Nephron progenitor cell (in vitro differentiated cells): ENCODE data around the gene SLC27A4.
A peak's percentile ranks its signal among the peaks of the same experiment; 100 is the strongest.

Experiments
- DNase-seq: peaks from one replicate; pipeline ENCODE4 v3.0.0; 2021
- H3K27ac Mint-ChIP-seq: 2 replicates; pipeline ENCODE4 v1.8.0; 2021; ENCODE audit warnings: mild to moderate bottlenecking, moderate library complexity, mixed read lengths
- H3K27me3 Mint-ChIP-seq: 2 replicates; pipeline ENCODE4 v1.8.0; 2021; ENCODE audit warnings: mild to moderate bottlenecking, low read depth, mixed read lengths; ENCODE audit not compliant: poor library complexity
- H3K36me3 Mint-ChIP-seq: 2 replicates; pipeline ENCODE4 v1.8.0; 2021; ENCODE audit warnings: low read depth, mixed read lengths
- H3K4me1 Mint-ChIP-seq: 2 replicates; pipeline ENCODE4 v1.8.0; 2021; ENCODE audit warnings: mixed read lengths
- H3K4me3 Mint-ChIP-seq: 2 replicates; pipeline ENCODE4 v1.8.0; 2021; ENCODE audit warnings: mild to moderate bottlenecking, moderate library complexity, mixed read lengths
- H3K9me3 Mint-ChIP-seq: 2 replicates; pipeline ENCODE4 v1.8.0; 2021; ENCODE audit warnings: mild to moderate bottlenecking, moderate library complexity, mixed read lengths
- TF ChIP-seq, protein P1 (sequence below): fragments of 200-600 bp; sonication (generic); IDR thresholded peaks from 2 replicates; pipeline ENCODE4 v1.5.0; 2021; ENCODE audit warnings: antibody characterized with exemption

The SLC27A4 gene

DNA sequence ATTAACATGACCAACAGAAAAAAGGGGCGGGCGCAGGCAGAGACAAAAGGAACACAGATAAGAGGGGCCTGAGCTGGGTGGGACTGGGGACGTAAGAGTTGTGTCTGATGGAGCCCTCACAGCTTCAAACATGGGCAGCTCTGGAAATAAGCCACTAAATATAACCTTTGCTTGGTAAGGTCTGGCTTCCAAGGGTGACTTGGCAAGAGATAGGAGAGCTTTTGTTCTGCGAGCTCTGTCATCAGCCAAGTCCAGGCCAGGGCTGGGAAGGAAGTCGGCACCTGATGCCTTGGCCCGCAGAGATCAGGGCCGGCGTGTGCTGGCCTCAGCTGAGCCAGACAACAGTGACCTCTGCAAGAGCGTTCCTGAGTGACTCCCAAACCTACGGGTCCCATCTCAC lies 29.9 kb upstream of the SLC27A4 start:
- TF ChIP-seq, protein P1, sequence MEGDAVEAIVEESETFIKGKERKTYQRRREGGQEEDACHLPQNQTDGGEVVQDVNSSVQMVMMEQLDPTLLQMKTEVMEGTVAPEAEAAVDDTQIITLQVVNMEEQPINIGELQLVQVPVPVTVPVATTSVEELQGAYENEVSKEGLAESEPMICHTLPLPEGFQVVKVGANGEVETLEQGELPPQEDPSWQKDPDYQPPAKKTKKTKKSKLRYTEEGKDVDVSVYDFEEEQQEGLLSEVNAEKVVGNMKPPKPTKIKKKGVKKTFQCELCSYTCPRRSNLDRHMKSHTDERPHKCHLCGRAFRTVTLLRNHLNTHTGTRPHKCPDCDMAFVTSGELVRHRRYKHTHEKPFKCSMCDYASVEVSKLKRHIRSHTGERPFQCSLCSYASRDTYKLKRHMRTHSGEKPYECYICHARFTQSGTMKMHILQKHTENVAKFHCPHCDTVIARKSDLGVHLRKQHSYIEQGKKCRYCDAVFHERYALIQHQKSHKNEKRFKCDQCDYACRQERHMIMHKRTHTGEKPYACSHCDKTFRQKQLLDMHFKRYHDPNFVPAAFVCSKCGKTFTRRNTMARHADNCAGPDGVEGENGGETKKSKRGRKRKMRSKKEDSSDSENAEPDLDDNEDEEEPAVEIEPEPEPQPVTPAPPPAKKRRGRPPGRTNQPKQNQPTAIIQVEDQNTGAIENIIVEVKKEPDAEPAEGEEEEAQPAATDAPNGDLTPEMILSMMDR = no peak
- DNase-seq = no peak
- Mint-ChIP-seq H3K36me3 (peaks cover 50% of the 10 kb centered on the region), H3K4me1 (no peaks in the 10 kb centered on the region), H3K9me3 (no peaks in the 10 kb centered on the region), H3K4me3 (no peak overlapping the region), H3K27ac (no peak overlapping the region), H3K27me3 (no peaks in the 10 kb centered on the region)

DNA sequence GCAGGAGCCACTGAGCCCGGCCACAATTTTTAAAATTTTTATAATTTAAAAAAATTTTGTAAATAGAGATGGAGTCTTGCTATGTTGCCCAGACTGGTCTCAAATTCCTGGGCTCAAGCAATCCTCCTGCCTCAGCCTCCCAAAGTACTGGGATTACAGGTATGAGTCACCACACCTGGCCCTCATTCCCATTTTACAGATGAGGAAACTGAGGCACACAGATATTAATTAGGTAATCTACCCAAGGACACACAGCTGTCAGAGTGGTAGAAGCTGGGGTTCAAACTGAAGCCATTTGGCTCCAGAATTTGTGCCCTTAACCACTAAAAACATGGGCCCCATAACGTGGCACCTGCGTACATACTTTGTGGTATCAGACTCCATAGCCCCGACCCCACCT lies 25.6 kb upstream of the SLC27A4 start:
- Mint-ChIP-seq H3K9me3 (no peaks in the 10 kb centered on the region), H3K27me3 (no peaks in the 10 kb centered on the region), H3K4me1 (no peaks in the 10 kb centered on the region), H3K4me3 (no peak overlapping the region), H3K27ac (no peak overlapping the region), H3K36me3 (peaks cover 52% of the 10 kb centered on the region)
- TF ChIP-seq, protein P1 = no peak
- DNase-seq = no peak

DNA sequence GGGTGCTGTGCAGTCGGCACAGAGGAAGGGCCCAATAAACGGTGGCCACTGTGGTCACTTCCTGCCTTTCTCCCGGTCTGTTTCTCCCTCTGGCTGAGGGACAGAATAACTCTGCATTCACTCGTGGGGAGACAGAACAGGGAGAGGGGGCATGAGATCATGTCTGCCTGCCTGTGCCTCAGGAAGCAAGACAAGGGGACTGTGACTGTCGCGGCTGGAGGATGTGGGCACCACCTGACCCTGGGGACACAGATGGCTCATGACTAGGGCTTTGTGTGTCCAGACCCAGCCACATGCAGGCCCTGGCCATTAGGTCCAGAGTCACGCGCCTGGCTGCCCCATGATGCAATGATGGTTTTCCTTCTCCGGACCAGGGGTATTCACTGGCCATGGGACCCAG lies 23.9 kb upstream of the SLC27A4 start:
- Mint-ChIP-seq H3K4me1 (no peaks in the 10 kb centered on the region), H3K27me3 (no peaks in the 10 kb centered on the region), H3K27ac (no peak overlapping the region), H3K4me3 (no peak overlapping the region), H3K9me3 (no peaks in the 10 kb centered on the region), H3K36me3 (peaks cover 40% of the 10 kb centered on the region)
- TF ChIP-seq, protein P1 = no peak
- no peak for DNase-seq

DNA sequence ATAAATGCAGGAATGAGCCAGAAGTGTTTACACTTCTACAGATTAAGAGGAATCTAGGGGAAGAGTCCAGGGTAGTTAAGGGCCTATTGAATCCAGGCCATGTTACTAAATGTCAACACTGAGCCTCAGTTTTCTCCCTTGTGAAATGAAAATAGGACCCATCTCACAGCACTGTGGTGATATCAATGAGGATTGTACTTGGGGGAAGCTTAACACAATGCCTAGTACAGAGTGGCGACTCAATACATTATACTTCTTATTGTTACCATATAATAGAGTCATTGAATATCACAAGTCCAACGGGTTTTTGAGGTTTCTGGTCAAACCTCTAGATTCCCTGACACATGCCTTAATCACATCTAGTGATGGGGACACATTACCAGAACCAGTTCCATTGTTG lies 22.7 kb upstream of the SLC27A4 start:
- DNase-seq = no peak
- no peaks in the 10 kb centered on the region for H3K9me3 Mint-ChIP-seq
- no peak overlapping the region for H3K4me3 Mint-ChIP-seq
- TF ChIP-seq, protein P1 = no peak
- no peaks in the 10 kb centered on the region for H3K27me3 Mint-ChIP-seq
- no peak overlapping the region for H3K27ac Mint-ChIP-seq
- peaks cover 38% of the 10 kb centered on the region for H3K36me3 Mint-ChIP-seq
- no peaks in the 10 kb centered on the region for H3K4me1 Mint-ChIP-seq

DNA sequence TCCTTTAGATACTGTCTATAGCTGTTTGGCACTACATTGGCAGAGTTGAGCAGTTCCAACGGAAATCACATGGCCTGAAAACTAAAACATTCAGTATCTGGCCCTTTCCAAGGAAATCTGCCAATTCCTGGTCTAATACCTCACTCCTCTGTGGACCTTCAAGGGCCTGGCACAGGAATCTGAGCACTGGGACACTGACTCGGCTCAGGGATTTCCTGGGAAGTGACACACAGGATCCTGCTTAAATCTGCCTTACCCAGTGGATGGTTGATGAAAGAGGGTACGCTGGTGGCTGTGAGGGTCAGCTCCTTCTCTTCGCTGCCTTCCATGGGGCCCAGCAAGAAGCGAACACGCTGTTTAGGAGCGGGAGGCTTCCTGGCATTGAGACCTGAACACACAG lies 19.0 kb upstream of the SLC27A4 start:
- Mint-ChIP-seq H3K4me3 (peak overlapping the region; percentile 97), H3K4me1 (peaks cover 19% of the 10 kb centered on the region), H3K27me3 (peaks cover 4% of the 10 kb centered on the region), H3K9me3 (no peaks in the 10 kb centered on the region), H3K27ac (no peak overlapping the region), H3K36me3 (peaks cover 19% of the 10 kb centered on the region)
- DNase-seq = no peak
- TF ChIP-seq, protein P1 = no peak

DNA sequence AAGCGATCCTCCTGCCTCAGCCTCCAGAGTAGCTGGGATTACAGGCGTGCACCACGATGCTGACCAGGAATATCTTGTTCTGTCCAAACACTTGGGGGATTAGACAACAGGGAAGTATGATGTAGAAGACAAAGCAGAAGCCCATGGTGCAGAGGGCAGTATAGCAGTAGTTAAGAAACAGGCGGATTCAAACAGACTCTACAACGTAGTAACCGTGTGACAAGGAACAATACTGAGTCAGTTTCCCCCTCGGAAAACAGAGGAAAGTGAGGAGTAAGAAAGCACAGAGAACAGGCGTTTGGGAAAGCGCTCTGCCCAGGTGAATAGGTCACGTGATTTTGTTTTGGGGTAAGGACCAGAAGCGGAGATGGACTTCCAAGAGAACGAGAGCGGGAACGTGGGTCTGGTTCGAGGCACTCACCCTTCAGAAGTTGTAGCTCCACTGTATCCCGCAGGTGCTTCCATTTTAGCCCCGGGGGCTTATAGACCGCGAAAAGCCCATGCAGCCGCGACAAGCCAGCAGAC lies 18.4 kb upstream of the SLC27A4 start:
- Mint-ChIP-seq H3K4me3 (peak overlapping the region; percentile 97), H3K9me3 (no peaks in the 10 kb centered on the region), H3K27ac (no peak overlapping the region), H3K27me3 (peaks cover 4% of the 10 kb centered on the region), H3K36me3 (peaks cover 13% of the 10 kb centered on the region), H3K4me1 (peaks cover 19% of the 10 kb centered on the region)
- no peak for DNase-seq
- TF ChIP-seq, protein P1 = no peak
